ENCODE measurements around the gene DHRSX.

GRCh38 chrX:2311501-2311900 lies 189.3 kb downstream of the DHRSX start:
- TF ChIP-seq CTCF (IDR thresholded peaks at IDR 0.05) = no peak
- no peak for TF ChIP-seq EP300 (IDR thresholded peaks at IDR 0.05)
- no peak for TF ChIP-seq POLR2AphosphoS5 (IDR thresholded peaks at IDR 0.05)

Data from upper lobe of left lung (tissue), 4 donors.